PC-9 (cell line): ENCODE data around the gene VAV3.

Experiments
- CTCF ChIP-seq: fragments of 200-600 bp; sonication (generic); conservative IDR thresholded peaks from 2 replicates; pipeline ENCODE4 v1.6.1; 2017; ENCODE audit warnings: mixed run types, antibody characterized with exemption, mild to moderate bottlenecking, moderate library complexity
- EZH2 ChIP-seq: fragments of 200-600 bp; sonication (generic); IDR thresholded peaks from 2 replicates; pipeline ENCODE4 v1.8.0; 2017; ENCODE audit warnings: antibody characterized with exemption, low read depth

- TF ChIP-seq CTCF: no peak
- TF ChIP-seq EZH2: no peak
Measured at GRCh38 chr1:107572674-107573211, 392.2 kb downstream of the VAV3 start.
